ENCODE data around the gene MYO15A.
A peak's percentile ranks its signal among the peaks of the same experiment; 100 is the strongest.

MYO15A gene

DNA sequence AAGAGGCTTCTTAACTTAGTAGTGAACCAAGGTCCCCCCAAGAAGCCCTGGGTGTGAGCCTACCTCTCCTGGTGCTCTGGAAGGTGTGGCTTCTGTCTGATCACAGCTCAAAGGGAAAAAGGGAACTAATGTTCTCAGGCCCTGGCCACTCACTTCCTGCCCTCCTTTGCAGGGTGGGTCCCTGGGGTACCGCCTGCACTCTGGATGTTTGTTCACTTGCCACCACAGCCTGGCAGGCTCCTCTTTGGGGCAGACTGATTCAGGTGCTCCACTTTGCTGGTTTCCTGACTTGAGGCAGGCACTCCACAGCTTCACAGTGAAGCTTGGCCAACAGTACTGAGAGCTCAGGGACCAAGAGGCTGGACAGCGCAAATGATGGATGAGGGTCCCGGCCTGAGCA lies 5.9 kb upstream of the MYO15A start:
- DNase-seq = no peak

DNA sequence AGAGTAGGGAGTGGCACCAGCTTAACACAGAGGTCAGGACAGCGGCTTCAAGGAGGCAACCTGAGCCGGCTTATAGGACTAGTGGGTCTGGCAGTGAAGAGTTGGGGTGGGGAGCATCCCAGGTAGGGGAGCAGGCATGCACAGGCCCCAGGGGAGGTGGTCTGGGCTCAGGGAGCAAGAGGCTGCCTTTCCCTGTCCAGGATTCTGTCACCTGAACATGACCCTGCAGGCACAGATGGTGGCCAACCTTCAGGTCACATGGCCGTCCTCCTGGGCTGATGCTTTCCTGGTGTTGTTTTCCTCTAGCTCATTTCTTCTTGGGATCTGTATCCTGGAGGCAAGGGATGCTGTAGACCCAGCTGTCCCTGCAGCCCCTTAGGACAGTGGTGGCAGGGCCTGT lies 3.5 kb upstream of the MYO15A start:
- DNase-seq = no peak

DNA sequence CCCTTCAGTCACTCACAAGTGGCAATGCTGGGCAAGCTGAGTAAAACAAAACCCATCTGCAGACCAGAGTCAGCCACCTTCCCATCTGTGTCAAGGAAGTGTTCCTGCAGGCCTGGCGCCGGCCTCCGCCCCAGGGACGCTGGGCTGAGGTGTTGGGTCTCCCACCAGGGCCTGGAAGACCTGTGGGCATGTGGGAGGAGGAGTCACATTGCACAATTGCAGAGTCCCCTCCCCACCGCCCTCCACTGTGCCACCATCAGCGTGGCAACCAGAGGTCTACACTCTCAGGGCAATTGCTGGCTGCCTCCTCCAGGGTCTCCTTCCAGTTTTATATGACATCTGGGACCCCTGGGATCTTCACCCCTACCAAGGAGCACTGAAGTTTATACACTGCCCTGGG lies 3.0 kb upstream of the MYO15A start:
- DNase-seq = no peak

DNA sequence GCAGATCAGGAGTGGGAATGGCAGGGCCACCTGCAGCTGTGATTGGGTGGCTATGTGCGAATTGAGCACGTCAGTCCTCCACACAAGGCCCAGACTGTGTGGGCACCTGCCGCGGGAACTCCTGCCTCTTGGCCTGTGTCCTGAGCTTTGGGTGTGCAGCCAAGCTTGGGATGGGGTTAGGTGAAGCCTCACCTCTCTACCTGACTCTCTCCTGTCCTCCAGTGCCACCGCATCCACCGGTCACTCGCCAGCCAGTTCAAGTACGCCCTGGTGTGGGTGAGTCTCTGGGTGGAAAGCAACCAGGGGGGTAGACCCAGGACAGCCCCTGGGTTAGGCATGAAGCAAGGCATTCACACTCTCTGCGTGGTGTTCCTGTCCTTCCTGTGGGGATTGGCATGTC lies 2.3 kb upstream of the MYO15A start:
- no peak for DNase-seq

DNA sequence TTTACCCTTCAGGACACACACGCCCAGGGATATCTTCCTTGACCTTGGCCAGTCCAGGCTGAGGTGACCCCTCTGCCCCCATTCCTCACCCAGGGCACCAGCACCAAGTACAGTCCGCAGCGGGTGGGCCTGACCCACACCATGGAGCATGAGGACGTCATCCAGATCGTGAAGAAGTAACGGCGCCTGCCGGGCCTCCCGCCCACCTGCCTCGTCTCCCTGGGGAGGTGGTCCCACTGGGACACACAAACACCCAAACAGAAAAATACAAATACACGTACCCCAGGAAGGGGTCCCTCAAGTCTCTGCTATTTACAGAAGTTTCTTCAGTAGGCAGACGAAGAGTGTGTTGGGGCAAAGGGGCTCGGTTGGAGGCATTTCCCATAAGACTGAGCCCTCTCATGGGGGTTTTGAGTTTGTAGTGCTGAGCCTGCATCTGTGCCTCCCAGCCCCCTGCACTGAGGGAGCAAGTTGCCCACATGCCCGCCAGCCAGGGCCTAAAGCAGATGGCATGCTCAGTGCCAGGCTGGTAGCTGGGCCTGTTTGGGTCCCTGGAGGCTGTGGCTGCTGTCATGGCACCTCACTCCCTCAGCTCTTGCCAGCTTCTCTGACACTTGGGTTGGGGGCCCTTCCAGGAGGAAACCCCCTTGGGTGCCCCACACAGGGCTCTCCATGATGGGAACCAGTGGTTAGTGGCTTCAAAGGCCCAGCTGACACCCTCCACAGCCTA lies 1.3 kb upstream of the MYO15A start:
- DNase-seq = no peak

DNA sequence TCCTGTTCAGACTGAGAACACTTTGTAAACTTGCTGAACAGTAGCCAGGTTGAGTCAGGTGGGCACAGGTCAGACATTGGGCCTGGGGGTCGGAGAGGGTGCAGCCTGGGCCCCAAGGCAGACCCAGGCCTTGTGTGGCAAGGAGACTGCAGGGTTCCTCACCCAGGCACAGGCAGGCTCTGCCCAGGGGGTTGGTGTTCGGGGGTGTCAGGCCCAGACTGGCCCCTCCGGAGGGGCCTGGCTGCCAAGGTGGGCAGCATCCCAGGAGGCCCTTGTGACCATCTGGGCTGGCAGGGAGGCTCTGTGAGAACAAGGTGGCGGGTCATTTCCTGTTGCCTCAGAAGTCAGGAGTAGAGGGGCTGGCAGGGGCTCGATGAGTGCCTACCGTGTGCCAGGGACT lies 585 bp upstream of the MYO15A start:
- DNase-seq = no peak

DNA sequence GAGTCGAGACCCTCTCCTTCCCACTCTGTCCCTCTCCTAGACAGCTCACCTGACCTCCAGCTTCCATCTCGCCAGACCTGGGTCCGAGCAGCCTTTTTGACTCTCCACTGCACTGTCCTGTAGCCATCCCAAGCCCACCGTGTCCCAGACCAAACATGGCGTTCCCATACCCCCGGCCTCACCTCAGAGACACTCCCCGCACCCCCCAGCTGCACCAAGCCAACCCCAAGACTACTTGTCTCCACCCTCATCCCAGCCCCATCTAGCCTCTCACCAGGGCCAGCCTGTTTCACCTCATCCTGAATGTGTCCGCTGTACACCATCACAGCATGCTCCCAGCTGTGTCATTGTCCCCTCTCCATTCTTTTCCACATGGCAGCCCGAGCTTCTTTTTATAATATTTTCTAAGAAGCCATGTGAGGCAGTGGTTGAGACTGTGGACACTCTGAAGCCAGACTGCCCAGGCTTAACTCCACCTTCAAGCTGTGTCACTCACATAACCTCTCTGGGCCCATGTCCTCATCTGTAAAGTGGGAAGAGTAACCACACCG lies 1.5 kb downstream of the MYO15A start:
- no peak for DNase-seq

DNA sequence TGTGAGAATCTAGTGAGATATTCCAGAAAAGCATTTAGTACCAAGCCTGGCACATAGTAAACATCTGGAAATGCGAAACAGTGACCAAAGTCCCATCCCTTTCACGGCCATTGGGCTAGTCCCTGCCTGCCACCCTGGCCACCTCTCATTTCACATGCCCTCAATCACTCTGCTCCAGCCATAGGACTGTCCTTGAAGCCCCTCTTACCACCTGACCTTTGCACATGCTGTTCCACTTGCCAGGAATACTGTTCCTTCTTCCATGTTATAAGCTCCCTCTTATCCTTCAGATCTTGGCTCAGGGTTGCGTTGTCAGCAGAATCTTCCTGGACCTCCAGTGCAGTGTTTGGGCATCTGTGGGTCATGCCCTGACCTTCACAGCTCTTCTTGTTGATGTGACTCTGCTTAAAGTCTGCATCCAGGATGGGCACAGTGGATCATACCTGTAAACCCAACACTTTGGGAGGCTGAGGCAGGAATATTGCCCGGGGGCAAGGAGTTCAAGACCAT lies 2.1 kb downstream of the MYO15A start:
- no peak for DNase-seq

DNA sequence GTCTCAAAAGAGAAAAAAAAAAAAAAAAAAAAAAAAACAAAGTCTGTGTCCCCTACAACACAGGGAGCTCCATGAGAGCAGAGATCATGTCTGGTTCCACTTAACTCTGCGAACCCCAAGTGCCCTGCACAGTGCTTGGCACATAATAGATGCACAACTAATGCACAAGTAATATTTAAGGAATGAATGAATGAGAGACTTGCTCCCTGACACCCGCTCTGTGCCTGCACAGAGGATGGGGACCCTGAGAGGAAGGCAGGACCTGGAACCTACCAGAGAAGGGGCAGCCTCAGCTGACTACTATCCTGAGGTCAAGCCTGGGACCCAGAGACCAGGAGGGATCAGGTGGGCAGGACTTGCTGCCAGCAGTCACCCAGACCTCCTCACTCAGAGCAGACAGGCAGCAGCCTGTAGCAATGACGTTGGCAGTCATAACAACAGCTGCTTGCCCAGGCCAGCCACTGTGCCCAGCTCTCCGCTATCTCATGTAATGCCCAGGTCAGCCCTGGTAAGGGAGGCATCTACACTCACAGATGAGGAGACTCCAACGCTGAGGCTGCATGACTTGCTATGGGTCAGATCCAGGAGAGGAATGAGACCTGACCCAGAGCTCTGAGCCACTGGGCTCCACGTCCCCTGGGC lies 2.9 kb downstream of the MYO15A start:
- no peak for DNase-seq

DNA sequence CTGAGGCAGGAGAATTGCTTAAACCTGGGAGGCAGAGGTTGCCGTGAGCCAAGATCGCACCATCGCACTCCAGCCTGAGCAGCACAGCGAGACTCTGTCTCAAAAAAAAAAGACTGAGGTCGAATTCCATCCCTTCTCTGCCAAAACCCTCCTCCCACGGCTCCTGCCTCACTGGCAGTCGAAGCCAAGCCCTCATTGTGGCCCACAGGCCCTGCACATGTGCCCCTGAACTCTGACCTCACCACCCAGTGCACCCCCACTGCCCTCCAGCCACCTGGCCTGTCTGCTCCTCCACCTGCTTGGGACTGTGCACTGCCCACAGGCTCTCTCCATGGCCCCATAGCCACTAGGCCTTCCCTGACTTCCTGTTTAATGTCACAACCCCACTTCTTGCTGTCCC lies 7.0 kb downstream of the MYO15A start:
- DNase-seq = no peak

DNA sequence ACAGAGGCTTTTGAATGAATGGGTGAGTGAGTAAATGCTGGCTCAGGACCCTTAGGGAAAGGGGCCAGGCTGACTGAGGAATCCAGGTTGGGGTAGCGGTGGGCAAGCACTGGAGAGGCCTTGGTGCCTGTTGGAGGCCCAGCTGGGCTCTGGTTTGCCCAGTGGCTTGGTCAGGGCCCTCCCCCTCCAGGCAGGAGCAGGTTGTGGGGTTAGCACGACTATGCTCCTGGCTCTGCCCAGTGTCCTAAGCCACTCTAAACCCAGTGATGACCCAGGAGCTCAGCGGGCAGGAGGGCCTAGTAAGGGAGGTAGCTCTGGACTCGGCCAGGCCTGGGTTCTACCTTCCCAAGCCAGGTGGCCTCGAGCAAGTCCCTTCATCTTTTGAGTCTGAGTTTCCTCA lies 7.5 kb downstream of the MYO15A start:
- DNase-seq = no peak

DNA sequence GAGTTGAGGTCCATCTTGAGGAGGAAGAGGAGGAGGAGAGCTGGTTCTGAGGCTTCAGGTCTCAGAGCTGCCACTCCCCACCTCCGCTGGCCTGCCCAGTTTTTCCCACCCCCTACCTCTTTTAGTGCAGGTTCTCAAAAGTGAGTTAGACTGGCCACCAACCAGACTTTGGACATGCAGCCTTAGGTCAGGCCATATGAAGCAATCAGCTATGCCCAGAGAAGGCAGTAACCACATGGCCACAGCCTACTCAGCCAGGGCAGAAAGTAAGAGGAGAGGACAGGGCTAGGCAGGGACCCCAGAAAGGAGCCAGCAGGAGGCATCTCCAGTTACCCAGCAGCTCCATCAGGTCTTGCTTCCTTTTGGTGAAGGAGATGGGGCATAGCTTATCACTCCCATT lies 9.0 kb downstream of the MYO15A start:
- no peak for DNase-seq

DNA sequence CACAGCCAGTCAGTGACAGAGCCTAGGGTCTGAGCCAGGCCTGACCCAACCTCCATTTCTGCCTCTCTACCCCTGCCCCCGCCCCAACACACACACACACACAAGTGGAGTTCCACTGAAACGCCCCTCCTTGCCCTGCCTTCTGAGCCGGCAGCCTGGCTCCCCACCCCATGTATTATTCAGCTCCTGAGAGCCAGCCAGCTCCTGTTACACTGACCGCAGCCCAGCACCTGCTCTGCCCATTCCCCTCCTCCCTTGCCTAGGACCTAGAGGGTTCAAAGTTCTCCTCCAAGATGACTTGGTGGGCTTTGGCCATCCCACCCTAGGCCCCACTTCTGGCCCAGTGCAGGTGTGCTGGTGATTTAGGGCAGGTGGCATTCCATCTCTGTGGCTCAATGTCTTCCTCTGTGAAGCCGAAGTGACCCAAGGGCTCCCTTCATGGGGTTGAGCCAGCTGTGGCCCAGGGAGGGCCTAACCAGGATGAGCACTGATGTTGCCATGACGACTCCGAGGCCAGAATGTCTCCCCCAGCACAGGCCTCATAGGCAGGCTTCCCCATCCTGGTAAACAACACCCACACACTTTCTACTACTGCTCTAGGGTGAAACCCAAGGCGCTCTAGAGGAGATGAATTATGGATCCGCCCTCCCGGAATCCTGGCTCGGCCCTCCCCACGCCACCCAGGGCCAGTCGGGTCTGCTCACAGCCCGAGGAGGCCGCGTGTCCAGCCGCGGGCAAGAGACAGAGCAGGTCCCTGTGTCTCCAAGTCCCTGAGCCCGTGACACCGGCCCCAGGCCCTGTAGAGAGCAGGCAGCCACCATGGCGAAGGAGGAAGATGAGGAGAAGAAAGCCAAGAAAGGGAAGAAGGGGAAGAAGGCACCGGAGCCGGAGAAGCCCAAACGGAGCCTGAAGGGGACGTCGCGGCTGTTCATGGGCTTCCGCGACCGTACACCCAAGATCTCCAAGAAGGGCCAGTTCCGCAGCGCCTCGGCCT lies 9.7 kb downstream of the MYO15A start:
- DNase-seq = no peak

DNA sequence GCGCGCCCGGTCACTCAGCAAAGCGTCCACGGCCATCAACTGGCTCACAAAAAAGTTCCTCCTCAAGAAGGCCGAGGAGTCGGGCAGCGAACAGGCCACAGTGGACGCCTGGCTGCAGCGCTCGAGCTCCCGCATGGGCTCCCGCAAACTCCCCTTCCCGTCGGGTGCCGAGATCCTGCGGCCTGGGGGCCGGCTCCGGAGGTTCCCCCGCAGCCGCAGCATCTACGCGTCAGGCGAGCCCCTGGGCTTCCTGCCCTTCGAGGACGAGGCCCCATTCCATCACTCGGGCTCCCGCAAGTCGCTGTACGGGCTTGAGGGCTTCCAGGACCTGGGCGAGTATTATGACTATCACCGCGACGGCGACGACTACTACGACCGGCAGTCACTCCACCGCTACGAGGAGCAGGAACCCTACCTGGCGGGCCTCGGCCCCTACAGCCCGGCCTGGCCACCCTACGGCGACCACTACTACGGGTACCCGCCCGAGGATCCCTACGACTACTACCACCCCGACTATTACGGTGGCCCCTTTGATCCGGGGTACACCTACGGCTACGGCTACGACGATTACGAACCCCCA lies 10.7 kb downstream of the MYO15A start:
- DNase-seq = no peak

DNA sequence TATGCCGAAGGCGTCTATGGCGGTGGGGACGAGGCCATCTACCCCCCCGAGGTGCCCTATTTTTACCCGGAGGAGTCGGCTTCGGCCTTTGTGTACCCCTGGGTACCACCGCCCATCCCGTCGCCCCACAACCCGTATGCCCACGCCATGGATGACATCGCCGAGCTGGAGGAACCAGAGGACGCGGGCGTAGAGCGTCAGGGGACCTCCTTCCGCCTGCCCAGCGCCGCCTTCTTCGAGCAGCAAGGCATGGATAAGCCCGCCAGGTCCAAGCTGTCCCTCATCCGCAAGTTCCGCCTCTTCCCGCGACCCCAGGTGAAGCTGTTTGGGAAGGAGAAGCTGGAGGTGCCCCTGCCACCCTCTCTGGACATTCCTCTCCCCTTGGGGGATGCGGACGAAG lies 11.4 kb downstream of the MYO15A start:
- no peak for DNase-seq

DNA sequence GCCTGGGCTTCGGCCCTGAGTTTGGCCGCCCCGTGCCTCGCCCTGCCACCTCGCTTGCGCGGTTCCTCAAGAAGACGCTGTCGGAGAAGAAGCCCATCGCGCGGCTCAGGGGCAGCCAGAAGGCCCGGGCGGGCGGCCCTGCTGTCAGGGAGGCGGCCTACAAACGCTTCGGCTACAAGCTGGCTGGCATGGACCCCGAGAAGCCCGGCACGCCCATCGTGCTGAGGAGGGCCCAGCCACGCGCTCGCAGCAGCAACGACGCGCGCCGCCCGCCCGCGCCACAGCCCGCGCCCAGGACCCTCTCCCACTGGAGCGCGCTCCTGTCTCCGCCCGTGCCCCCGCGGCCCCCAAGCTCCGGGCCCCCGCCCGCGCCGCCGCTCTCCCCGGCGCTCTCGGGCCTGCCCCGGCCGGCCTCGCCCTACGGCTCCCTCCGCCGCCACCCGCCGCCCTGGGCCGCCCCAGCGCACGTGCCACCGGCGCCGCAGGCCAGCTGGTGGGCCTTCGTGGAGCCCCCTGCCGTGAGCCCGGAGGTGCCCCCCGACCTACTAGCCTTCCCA lies 12.0 kb downstream of the MYO15A start:
- no peak for DNase-seq

DNA sequence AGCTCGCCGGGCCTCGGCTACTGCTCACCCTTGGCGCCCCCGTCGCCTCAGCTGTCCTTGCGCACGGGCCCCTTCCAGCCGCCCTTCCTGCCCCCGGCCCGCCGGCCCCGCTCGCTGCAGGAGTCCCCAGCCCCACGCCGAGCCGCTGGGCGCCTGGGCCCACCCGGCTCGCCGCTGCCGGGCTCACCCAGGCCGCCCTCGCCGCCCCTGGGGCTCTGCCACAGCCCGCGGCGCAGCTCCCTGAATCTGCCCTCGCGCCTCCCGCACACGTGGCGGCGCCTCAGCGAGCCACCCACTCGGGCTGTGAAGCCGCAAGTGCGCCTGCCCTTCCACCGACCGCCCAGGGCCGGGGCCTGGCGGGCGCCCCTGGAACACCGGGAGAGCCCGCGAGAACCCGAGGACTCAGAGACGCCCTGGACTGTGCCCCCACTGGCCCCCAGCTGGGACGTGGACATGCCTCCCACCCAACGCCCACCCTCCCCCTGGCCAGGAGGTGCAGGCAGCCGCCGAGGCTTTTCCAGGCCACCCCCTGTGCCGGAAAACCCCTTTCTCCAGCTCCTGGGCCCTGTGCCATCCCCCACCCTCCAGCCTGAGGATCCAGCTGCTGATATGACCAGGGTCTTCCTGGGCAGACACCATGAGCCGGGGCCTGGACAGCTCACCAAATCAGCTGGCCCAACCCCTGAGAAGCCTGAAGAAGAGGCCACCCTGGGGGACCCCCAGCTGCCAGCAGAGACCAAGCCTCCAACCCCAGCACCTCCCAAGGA lies 12.8 kb downstream of the MYO15A start:
- DNase-seq = no peak

DNA sequence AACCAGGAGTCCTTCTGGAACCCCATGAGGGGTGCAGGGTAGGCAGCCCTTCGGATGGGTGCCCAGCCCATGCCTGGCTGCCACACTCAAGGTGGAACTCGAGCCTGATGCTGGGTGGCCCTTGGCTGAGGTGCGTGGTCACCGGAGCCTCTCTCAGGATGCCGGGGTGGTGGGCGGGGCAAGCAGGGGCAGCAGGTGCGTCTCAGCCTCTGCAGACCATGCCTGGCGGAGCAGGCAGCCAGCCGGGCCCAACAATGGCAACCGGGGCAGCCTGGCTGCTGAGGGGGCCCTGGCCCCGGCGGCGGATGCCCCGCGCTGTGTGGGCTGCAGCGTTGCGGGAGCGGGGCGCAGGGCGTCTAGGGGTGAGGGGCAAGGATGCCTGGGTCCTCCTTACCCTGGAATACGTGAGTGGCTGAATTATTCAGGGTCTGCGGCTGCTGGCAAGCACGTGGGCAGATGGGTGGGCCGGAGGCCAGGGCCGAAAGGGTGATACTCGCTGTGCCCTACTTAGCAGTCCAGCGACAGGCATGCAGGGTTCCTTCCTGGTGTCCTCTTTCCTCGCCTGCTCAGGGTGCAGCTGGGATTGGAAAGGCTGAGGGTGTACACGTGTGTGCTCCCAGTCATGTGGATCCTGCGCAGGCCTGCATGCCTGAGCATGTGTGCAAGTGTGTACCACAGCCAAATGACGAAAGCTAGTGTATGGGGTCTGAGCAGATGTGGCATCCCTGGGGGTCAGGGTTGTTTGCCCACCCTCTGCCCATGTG lies 14.6 kb downstream of the MYO15A start:
- peak; percentile 26 for DNase-seq

DNA sequence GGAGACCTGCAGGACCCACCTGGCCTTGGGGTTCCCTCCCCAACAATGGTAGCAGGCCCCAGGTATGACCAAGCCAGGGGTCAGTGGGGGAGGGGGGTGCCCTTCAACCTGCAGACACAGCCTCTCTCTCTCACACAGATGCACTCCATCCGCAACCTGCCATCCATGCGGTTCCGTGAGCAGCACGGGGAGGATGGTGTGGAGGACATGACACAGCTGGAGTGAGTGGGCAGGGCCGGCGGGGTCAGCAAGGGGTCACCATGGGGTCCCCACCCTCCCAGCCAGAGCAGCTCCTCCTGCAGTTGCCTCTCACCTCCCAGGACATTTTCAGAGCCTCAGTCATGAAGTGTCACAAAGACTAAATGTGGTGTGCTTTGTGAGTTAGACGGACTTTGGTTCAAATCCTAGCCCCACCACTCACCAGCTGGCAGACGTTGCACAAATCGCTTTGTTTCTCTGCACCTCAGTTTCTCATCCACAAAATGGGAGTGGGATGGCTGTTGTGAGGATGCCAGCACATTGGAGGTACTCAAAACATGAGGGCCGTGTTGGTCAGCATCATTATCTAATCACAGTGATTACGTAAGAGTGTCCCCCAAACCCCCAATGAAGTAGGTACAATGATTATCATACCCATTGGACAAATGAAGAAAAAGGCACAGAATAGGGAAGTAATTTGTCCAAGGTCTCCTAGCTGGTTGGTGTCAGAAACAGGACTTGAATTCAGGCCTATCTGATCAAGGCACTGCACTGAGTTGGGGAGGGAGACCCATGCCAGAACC lies 16.0 kb downstream of the MYO15A start:
- DNase-seq = no peak

DNA sequence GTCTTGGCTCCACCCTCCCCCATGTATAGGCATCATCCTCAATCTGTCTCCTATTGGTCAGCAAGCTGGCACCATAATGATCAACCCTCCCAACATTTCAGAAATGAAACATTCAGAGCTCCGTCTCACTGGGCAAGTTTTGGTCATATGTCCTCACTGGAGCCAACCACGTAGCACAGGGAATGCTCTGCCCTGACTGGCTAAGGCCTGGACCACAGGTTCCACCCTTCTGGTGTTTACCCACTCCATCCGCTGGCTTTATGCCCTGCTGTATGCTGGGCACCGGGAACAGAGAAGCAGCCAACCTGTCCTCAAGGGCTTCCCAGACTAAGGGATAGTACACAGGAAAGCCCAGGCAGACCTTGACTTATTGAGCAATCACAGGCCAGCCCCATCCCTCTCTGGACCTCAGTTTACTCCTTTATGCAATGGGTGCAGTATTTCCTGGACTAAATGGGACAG lies 20.5 kb downstream of the MYO15A start:
- DNase-seq = peak; percentile 77
